C4-2B (cell line): ENCODE measurements around the gene SPECC1.
"Not testable (repeated sequence)": the region's sequence is repeated elsewhere in the genome, so short reads cannot be mapped to it uniquely, and the experiment has no call there.

ENCODE experiments used
- H3K27ac ChIP-seq: fragments of 450-650 bp; 2 replicates; pipeline ENCODE4 v1.5.1; 2017
- ZFX ChIP-seq: fragments of 450-650 bp; IDR thresholded peaks from 2 replicates; pipeline ENCODE4 v1.6.1; 2017
- TF ChIP-seq, protein P1 (sequence below): fragments of 450-650 bp; conservative IDR thresholded peaks from 2 replicates; pipeline ENCODE4 v1.5.1; 2017; ENCODE audit warnings: mild to moderate bottlenecking

The SPECC1 gene

DNA sequence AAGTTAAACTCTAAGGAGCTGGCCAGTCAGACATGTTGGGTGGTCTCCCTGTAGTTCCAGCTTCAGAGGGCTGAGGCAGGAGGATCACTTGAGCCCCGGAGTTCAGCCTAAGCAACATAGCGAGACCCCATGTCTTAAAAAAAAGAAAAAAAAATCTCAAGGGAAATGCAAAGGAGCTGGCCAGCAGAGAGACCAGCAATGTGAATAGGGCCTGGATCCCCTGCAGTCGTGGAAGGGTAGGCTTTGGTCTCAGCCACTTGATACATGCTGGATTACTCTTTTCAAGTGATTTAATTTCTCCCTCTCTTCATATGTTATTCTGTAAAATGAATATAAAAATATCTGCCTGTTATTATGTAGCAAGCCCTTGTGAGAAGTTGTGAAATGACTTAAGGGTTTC is 207.7 kb downstream of the SPECC1 start:
- no peak overlapping the region for H3K27ac ChIP-seq
- TF ChIP-seq ZFX: no peak

DNA sequence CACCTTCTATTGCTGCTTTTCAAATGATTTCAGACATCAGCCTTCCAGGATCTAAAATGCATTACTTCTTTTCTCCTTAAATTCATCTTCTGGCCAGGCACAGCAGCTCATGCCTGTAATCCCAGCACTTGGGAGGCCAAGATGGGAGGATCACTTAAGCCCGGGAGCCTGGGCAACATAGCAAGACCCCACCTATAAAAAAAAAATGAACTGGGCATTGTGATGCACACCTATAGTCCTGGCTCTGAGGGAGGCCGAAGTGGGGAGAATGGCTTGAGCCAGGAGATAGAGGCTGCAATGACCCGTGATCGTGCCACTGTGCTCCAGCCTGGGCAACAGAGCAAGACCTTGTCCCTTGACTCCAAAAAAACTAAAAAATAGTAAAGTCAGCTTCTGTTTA is 208.5 kb downstream of the SPECC1 start:
- no peak for TF ChIP-seq ZFX
- TF ChIP-seq, protein P1, sequence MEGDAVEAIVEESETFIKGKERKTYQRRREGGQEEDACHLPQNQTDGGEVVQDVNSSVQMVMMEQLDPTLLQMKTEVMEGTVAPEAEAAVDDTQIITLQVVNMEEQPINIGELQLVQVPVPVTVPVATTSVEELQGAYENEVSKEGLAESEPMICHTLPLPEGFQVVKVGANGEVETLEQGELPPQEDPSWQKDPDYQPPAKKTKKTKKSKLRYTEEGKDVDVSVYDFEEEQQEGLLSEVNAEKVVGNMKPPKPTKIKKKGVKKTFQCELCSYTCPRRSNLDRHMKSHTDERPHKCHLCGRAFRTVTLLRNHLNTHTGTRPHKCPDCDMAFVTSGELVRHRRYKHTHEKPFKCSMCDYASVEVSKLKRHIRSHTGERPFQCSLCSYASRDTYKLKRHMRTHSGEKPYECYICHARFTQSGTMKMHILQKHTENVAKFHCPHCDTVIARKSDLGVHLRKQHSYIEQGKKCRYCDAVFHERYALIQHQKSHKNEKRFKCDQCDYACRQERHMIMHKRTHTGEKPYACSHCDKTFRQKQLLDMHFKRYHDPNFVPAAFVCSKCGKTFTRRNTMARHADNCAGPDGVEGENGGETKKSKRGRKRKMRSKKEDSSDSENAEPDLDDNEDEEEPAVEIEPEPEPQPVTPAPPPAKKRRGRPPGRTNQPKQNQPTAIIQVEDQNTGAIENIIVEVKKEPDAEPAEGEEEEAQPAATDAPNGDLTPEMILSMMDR: no peak
- H3K27ac ChIP-seq: no peak overlapping the region

DNA sequence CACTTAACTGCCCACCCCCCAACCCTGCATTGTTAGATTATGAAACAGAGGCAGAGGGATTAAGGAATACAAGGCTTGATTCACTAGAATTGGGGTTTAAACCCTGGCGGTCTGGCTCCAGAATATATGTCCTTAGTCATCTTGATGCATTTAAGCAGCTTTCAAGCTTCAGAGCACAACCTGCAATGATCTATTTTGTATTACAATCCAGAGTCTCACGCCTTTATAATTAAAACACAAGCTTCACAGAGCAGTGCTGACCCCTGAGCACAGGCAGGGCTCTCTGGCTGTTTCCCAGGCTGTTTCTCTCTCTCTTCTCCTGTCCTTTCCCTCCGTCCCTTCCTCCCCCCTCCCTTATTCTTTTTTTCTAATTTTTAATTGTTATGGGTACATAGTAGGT is 209.1 kb downstream of the SPECC1 start:
- no peak overlapping the region for H3K27ac ChIP-seq
- TF ChIP-seq ZFX: no peak
- TF ChIP-seq, protein P1: no peak

DNA sequence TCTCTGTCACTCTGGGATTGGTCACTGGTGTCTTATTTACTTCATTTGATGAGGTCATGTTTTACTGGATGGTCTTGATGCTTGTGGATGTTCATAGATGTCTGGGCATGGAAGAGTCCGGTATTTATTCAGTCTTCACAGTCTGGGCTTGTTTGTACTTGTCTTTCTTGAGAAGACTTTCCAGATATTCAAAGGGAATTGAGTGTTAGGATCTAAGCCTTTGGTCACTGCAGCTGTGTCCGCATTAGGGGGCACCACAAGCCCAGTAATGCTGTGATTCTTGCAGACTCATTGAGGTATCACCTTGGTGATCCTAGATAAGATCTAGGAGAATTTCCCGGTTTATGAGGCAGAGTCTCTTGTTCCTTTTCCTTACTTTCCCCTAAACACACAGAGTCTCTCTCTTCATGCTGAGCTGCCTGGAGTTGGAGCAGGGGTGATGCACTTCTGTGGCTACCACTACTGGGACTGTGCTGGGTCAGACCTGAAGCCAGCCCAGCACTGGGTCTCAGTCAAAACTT is 214.7 kb downstream of the SPECC1 start:
- H3K27ac ChIP-seq: peak overlapping the region; percentile 44
- no peak for TF ChIP-seq ZFX
- TF ChIP-seq, protein P1: no peak

DNA sequence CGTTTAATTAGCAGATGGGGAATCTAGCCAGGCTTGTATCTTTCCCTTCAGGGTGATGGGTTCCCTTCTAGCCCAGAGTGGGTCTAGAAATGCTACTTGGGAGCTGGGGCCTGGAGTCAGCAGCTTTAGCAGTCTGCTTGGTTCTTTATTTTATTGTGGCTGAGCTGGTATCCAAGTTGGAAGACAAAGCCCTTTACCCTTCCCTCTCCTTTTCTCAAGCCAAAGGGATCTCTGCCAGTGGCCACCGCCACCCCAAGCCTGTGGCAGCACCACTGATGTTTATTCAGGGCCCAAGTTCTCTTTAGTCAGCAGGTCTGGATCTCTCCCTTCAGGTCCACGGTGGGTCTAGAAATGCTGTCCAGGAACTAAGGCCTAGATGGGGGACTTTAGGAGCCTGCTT is 215.2 kb downstream of the SPECC1 start:
- peak overlapping the region; percentile 44 for H3K27ac ChIP-seq
- no peak for TF ChIP-seq ZFX
- TF ChIP-seq, protein P1: no peak

DNA sequence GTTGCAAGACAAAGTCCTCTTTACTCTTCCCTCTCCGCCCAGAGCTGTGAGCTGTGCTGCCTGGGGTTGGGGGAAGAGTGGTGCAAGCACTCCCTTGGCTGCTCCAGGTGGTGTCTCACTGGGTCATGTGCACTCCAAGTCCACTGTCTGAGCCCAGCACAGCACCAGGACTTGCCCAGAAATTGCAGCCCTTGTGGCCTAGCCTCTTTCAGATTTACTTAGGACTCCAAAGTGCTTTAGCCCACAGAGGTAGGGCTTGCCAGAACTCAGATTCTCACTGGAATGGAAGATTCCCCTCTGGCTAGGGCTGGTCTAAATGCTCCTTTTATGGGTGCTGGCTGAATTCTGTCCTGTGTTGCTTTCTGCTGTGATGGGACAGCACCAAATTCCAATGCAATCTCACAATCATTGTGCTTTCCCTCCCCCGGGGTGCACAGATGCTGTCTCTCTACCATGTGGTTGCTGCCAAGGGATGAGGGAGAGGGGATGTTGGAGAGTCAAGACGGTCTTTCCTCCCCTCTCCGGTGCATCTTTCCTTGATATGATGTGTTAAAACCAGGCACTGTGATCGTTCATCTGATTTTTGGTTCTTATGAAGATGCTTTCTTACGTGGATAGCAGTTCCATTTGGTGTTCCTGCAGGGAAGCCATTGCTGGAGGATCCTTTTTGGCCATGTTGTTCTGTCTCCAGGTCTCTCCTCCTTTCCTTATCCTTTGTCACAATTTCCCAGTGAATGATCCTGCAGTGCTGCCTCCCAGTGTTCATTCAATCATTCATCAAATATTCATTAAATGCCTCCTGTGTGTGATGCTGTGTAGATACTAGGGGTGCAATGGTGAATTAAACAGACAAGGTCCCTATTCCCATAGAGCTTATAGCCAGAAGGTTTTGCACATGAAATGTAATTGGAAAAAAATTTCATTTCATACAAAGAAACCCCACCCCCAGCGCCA is 216.3 kb downstream of the SPECC1 start:
- no peak overlapping the region; the same call in 1 of the 2 replicates for H3K27ac ChIP-seq
- TF ChIP-seq, protein P1: no peak
- TF ChIP-seq ZFX: no peak

DNA sequence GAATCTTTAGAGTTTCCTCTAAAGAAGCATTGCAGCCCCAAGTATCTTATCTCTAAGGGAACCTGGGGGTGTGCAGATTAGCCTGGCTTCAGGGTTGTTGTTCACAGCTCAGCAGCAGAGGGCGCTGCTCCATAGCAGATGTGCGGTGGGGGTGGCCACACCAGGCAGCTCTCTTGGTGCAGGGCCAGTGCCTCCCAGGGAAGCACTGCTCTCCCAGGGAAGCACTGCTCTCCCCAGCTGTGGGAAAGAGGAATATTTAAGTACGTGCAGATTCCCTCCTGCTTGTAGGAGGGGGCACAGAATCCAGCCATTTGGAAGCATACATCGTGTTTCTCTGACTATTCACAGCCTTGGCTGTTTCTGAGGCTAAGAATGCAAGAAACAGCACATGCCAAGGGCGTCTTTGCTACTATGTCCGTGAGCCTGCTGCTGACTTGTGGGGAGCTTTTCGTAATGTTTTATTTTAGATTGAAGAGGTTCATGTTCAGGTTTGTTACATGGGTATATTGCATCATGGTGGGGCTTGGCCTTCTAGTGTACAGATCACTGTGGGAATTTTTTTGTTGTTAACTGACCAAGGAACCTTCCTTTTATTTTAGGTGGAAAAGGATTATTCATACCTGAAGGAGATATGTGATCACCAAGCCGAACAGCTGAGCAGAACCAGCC is 217.8 kb downstream of the SPECC1 start:
- no peak for TF ChIP-seq ZFX
- TF ChIP-seq, protein P1: peak; percentile 96
- no peak overlapping the region for H3K27ac ChIP-seq

DNA sequence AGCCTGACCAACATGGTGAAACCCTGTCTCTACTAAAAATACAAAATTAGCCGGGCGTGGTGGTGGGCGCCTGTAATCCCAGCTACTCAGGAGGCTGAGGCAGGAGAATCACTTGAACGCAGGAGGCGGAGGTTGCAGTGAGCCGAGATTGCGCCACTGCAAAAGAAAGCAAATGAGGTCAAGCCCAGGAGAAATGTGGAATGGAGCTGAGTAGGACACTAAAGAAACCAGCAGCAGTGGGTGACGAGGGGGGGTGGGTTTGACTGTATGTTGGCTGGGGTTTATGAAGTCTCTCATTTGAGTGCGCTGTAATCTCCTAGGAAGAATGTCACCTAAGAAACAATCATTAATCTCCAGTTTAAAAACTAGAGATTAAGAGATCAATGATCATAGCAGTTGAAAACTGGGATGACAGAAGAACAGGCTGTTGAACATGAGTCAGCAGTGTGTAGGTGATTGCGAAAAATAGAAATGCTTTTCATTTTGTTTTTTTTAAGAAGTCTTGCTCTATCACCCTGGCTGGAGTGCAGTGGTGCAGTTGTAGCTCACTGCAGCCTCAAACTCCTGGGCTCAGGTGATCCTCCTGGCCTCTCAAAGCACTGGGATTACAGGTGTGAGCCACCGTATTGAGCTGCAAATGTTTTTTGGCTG is 218.7 kb downstream of the SPECC1 start:
- H3K27ac ChIP-seq: not testable (repeated sequence)
